Activated CD4-positive, CD25-positive, alpha-beta regulatory T cell treated with anti-CD3 and anti-CD28 coated beads, Interleukin-2, amount 50 U/mL, for 16 hours (primary cell): ENCODE results near the gene IDI2.

ENCODE experiments used
- DNase-seq: peaks from one replicate; pipeline ENCODE4 v3.0.0-alpha.2; 2020; ENCODE audit warnings: low read depth, low spot score

IDI2 gene

GRCh38 chr10:980468-981093 is 45.1 kb downstream of the IDI2 start:
- DNase-seq: no peak

- DNase-seq: no peak
Measured at GRCh38 chr10:978826-979421, 46.7 kb downstream of the IDI2 start.

GRCh38 chr10:976316-976715 is 49.3 kb downstream of the IDI2 start:
- DNase-seq: no peak

- no peak for DNase-seq
Measured at GRCh38 chr10:974785-975074, 50.9 kb downstream of the IDI2 start.

GRCh38 chr10:974038-974784 is 51.4 kb downstream of the IDI2 start:
- no peak for DNase-seq

- DNase-seq: no peak
Measured at GRCh38 chr10:972763-973162, 52.9 kb downstream of the IDI2 start.

- no peak for DNase-seq
Measured at GRCh38 chr10:971613-972012, 54.0 kb downstream of the IDI2 start.

GRCh38 chr10:971150-971542 is 54.5 kb downstream of the IDI2 start:
- DNase-seq: no peak

GRCh38 chr10:970311-971149 is 55.1 kb downstream of the IDI2 start:
- DNase-seq: no peak

GRCh38 chr10:969473-970150 is 56.0 kb downstream of the IDI2 start:
- DNase-seq: no peak
